GM12865 (cell line): ENCODE data around the gene ZNF37A.

Experiments
- DNase-seq: peaks from one replicate; pipeline ENCODE4 v3.0.0; 2010; ENCODE audit warnings: low read depth
- H3K4me3 ChIP-seq: 2 replicates; pipeline ENCODE4 v1.5.1; 2011; ENCODE audit warnings: mild to moderate bottlenecking, low read depth, low read length, control low read depth
- CTCF ChIP-seq: IDR thresholded peaks from 2 replicates; pipeline ENCODE4 v1.5.1; 2011; ENCODE audit warnings: low read length, control low read depth, low read depth, inconsistent platforms; ENCODE audit not compliant: insufficient read depth; ENCODE audit errors: missing control alignments

ZNF37A gene

DNA sequence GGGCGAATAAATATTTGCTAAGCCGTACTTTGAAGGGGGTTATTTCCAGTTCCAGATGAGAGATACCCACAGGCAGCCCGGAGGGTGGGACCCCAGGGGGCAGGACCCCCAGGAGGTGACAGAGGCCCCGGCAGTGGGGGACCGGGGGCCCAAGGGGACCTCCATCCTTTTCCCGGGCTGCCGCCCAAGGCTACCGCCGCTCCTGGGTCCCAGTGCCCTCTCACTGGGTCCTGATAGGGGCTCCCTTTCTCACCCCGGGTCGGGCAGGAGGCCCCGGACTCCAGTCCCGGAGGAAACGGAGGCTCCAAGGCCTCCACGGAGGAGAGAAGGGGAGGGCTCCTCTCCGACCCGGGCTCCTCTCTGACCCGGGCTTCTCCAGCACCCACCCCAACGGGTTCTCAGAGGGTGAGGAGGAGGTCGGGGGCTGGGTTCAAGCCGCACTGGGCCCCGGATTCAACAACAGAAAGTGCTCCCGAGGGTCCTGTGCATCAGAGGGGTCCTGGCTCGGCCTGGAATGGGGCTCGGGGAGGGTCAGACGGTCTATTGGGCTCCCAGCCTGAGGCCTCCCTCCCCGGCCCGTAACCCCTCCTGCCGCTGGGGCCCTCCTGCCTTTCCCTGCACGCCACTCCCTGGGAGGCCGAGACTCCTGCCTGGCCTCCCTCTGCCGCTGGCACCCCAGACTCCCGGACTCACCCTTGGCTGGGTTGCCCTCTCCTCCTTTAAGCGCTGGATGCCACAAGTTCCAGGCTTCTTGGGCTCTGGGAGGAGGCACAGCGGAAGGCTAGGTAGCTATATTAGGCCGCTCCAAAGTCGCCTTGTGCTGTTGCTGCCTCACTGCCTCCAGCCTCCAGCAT, 62.5 kb downstream of the ZNF37A start:
- TF ChIP-seq CTCF, result no peak
- DNase-seq, result no peak
- H3K4me3 ChIP-seq, result no peak overlapping the region

GRCh38 chr10:38157270-38157685, 63.1 kb downstream of the ZNF37A start:
- DNase-seq, result no peak
- TF ChIP-seq CTCF, result no peak
- no peak overlapping the region for H3K4me3 ChIP-seq

- no peak for TF ChIP-seq CTCF
- no peak overlapping the region for H3K4me3 ChIP-seq
- DNase-seq, result no peak
Measured at GRCh38 chr10:38159004-38159403, 64.9 kb downstream of the ZNF37A start.

DNA sequence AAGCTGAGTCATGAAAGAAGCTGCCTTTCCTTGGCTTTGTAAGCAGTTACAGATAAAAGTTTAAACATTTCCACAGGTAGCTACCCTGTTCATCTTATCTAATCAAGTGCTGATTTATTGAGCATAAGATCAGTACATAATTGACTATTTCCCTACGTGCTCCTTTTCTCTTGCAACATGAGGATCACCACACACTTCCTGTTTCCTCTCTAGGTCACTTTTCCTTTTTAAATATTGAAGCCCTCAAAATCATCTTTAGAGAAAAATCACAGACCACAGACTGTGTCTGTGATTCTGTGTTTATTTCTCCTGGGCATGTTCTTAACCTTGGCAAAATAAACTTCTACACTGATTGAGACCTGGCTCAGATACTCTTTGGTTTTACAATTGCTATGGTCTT, 69.5 kb downstream of the ZNF37A start:
- no peak for DNase-seq
- no peak for TF ChIP-seq CTCF
- H3K4me3 ChIP-seq, result no peak overlapping the region

- no peak overlapping the region for H3K4me3 ChIP-seq
- DNase-seq, result no peak
- TF ChIP-seq CTCF, result no peak
Measured at GRCh38 chr10:38174336-38174735, 80.2 kb downstream of the ZNF37A start.

DNA sequence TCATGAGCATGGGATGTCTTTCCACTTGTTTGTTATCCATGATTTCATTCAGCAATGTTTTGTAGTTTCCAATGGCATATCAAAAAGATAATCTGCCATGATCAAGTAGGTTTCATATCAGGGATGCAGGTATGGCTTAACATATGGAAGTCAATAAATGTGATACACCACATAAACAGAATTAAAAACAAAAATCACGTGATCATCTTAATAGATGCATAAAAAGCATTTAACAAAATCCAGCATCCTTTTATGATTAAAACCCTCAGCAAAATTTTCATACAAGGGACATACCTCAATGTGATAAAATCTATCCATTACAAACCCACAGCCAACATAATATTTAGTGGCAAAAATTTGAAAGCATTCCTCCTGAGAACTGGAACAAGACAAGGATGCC, 90.3 kb downstream of the ZNF37A start:
- DNase-seq, result no peak

More for the DNA sequence above, 90.3 kb downstream of the ZNF37A start:
- no peak for TF ChIP-seq CTCF
- H3K4me3 ChIP-seq, result no peak overlapping the region
